Measurements from ENCODE around the gene MGAT5B.

Gene MGAT5B

DNA sequence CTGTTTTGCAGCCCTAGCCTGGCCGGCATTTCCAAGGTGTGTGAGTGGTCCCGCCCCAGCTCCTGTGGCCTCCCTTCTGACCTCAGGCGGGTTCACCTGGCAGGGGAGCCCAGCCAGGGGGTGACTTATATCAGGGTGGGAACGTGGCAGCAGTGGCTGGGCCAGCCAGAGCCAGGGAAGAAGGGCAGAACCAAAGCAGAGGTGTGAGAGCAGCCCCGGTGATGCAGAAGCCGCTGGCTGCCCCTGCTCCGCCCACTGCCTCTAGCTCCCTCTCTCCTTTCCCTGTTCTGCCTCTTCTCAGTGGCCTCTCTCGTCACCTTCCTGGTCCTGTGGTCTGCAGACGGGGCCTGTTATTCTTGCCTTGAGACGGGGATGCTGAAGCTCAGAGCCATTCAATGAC is 12.1 kb downstream of the MGAT5B start:
- DNase-seq (ENCODE audit: low spot score), result no peak
- TF ChIP-seq, protein P1, sequence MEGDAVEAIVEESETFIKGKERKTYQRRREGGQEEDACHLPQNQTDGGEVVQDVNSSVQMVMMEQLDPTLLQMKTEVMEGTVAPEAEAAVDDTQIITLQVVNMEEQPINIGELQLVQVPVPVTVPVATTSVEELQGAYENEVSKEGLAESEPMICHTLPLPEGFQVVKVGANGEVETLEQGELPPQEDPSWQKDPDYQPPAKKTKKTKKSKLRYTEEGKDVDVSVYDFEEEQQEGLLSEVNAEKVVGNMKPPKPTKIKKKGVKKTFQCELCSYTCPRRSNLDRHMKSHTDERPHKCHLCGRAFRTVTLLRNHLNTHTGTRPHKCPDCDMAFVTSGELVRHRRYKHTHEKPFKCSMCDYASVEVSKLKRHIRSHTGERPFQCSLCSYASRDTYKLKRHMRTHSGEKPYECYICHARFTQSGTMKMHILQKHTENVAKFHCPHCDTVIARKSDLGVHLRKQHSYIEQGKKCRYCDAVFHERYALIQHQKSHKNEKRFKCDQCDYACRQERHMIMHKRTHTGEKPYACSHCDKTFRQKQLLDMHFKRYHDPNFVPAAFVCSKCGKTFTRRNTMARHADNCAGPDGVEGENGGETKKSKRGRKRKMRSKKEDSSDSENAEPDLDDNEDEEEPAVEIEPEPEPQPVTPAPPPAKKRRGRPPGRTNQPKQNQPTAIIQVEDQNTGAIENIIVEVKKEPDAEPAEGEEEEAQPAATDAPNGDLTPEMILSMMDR (conservative IDR thresholded peaks at IDR 0.05; ENCODE audit: low read depth), result no peak
- H3K27ac ChIP-seq, result no peak overlapping the region
- ChIA-PET CTCF (no interaction called here), POLR2A (ENCODE audit: low non-redundant PET) (no interaction called here)

DNA sequence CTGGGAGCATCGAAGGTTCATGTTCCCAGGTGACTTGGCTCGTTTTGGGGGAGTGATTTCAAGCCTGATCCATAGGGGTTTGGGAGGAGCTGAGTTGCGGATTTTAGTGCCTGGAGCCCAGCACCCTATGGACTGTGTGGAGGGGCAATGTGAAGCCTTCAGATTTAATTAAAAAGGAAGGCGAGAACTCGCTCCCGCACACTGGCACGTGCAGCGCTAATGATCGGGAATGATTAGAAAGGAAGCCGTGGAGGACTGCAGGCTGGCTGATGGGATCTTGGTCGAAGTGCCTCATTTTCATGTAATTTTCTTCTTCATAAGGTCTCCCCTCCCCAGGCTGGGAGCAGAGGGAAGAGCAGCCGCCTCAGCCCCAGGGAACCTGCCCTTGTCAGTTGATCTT is 12.8 kb downstream of the MGAT5B start:
- TF ChIP-seq, protein P1 (conservative IDR thresholded peaks at IDR 0.05; ENCODE audit: low read depth), result no peak
- ChIA-PET POLR2A (ENCODE audit: low non-redundant PET) (no interaction called here), CTCF (interaction anchor here (0.7 kb wide), 1 partner anchor 190 kb away, joined by 3 read pairs; no protein-coding TSS in a partner anchor)
- no peak overlapping the region for H3K27ac ChIP-seq
- no peak for DNase-seq (ENCODE audit: low spot score)

DNA sequence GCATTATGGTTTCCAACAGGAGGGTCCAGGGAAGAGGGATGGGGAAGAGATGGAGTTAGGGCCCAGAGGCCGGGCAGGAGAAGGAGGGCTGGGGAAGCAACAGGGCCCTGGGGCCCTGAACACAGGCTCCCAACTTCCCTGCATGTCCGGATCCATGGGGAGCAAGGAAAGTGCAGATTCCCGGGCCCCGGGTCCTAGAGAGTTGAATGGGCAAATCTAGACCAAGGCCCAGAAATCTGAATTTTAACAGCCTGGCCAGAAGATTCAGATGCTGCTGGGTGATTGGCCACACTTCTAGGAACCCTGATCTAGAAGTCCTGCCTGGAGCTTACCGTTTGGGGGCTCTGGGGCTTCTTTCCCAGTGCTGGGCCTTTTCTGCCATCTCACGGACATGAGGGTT is 13.2 kb downstream of the MGAT5B start:
- CTCF ChIA-PET, result interaction anchor here (0.7 kb wide), 1 partner anchor 190 kb away, joined by 3 read pairs; no protein-coding TSS in a partner anchor
- TF ChIP-seq, protein P1 (conservative IDR thresholded peaks at IDR 0.05; ENCODE audit: low read depth), result no peak
- POLR2A ChIA-PET (ENCODE audit: low non-redundant PET), result no interaction called here
- DNase-seq (ENCODE audit: low spot score), result no peak
- no peak overlapping the region for H3K27ac ChIP-seq

DNA sequence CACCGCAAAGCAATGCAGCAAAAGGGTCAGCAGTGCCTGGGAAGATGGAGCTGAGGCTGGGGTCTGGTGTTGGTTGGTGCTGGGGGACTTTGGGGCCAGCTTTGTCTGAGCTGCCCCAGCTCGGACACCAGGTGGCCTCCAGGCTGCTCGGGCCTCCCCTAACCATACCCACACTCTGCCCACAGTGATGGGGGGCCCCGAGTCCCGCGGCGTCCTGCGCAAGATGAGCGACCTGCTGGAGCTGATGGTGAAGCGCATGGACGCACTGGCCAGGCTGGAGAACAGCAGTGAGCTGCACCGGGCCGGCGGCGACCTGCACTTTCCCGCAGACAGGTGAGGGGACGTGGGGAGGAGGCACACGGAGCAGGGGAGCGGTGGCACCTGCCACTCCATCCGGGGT is 13.8 kb downstream of the MGAT5B start:
- no peak overlapping the region for H3K27ac ChIP-seq
- POLR2A ChIA-PET (ENCODE audit: low non-redundant PET), result no interaction called here
- CTCF ChIA-PET, result no interaction called here
- DNase-seq (ENCODE audit: low spot score), result no peak
- TF ChIP-seq, protein P1 (conservative IDR thresholded peaks at IDR 0.05; ENCODE audit: low read depth), result no peak

DNA sequence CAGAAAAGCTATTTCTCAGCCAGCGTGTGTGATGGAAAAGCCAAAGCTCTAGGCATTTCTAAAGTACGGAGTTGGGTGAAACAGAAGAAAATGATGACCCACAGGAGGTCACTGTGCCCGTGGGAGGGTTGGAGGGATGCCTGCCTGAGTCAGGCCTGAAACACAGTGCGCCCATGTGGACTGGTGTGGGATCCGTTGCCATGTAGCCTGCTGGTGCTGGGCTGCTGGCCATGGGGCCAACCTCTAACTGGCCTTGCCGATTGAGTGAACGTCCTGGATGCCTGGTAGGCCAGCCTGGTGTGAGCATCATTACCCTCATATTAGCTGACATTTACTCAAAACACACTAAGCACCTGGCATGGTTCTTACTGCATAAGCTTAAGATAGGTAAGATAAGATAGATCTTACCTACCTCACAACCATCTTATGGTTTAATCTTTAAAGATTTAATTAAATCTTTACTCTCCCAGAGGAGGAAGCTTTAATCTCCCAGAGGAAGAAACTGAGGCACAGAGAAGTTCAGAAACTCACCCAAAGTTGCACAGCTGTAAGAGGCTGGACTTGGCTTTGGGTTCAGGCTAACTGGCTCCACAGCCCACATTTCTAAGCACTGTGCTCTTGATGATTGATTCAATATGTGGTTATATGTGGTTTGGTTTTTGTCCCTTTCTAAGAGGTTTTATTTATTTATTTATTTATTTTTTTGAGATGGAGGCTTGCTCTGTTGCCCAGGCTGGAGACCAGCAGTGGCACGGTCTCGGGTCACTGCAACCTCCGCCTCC is 15.7 kb downstream of the MGAT5B start:
- no peak for DNase-seq (ENCODE audit: low spot score)
- ChIA-PET POLR2A (ENCODE audit: low non-redundant PET) (no interaction called here), CTCF (interaction anchor here (0.6 kb wide), 1 partner anchor 83 kb away, joined by 4 read pairs; no protein-coding TSS in a partner anchor)
- no peak overlapping the region for H3K27ac ChIP-seq
- TF ChIP-seq, protein P1 (conservative IDR thresholded peaks at IDR 0.05; ENCODE audit: low read depth), result no peak

DNA sequence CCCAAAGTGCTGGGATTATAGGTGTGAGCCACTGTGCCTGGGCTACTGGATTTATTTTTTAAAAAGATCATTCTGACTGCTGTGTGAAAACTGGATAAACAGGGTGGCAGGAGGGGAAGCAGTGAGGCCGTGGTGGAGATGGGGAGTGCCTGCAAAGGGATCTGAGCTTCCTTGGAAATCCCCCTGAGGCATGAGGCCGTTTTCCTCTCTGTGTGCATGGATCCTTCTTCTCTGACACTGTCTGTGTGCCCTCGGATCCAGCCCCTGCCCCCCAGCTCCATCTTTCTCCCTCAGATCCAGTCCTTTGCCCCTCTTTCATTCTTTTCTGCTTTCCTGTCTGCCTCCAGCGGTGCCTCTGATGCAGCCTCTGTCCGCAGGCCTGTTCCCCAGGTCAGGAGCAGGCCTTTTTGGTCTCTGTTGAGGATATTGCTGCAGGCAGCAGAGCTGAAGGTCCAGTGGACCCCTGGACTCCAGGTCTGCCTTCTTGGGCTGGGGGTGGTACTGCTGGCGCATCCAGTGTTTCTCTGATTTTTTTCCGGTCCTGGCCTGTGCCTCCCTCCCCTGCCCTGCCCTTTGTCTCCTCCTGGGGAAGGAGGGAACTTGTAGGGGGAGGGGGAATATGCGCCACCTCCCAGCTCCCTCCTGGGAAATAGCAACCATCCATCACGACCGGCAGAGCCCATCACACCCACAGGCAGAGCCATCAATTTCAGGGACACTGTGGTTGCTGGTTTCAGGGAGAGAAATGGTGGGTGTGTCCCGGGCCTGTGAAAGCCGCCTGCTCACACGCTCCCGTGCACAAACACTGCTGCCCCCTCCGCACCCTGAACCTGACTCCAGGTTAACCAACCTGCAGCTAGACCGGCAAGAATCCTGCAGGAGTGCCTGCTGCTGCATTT is 17.0 kb downstream of the MGAT5B start:
- CTCF ChIA-PET, result no interaction called here
- TF ChIP-seq, protein P1 (conservative IDR thresholded peaks at IDR 0.05; ENCODE audit: low read depth), result no peak

More for the DNA sequence above, 17.0 kb downstream of the MGAT5B start:
- POLR2A ChIA-PET (ENCODE audit: low non-redundant PET), result interaction anchor here (0.6 kb wide), 1 partner anchor 91 kb away, joined by 3 read pairs; no protein-coding TSS in a partner anchor
- H3K27ac ChIP-seq, result no peak overlapping the region
- DNase-seq (ENCODE audit: low spot score), result no peak

Data from RWPE1 (cell line).